Left lung (tissue), 10 donors: ENCODE results near the gene ALMS1. TPM values are rescaled to one million over a fixed set of nuclear protein-coding genes. Genes with fewer than 3 reads are reported as not detected.

Experiments used
- ATAC-seq: fragments of 200-7000 bp; cut with Tn5 transposase; one replicate; pipeline ENCODE4 v1.9.1; 2020; ENCODE audit warnings: moderate library complexity
- DNase-seq, 4 donors: peaks; one replicate each; pipeline ENCODE4 v3.0.0-alpha.2; 2013 to 2020
- H3K27ac ChIP-seq, 2 donors: fragments of 200-600 bp; sonication (generic) in 1 of 2; one replicate each; pipeline versions ENCODE4 v1.5.0 to v1.8.0; 2020 to 2021
- H3K27me3 ChIP-seq, 2 donors: fragments of 200-600 bp; sonication (generic) in 1 of 2; one replicate each; pipeline versions ENCODE4 v1.5.0 to v1.8.0; 2020 to 2021
- H3K36me3 ChIP-seq, 2 donors: fragments of 200-600 bp; sonication (generic) in 1 of 2; one replicate each; pipeline versions ENCODE4 v1.5.0 to v1.8.0; 2020 to 2021
- H3K4me1 ChIP-seq, 2 donors: fragments of 200-600 bp; one replicate each; pipeline ENCODE4 v1.8.0; 2021
- H3K4me3 ChIP-seq, 2 donors: fragments of 200-600 bp; sonication (generic) in 1 of 2; one replicate each; pipeline versions ENCODE4 v1.5.0 to v1.8.0; 2020 to 2021; ENCODE audit warnings: mild to moderate bottlenecking in 1 of 2
- H3K9me3 ChIP-seq, 2 donors: fragments of 200-600 bp; sonication (generic) in 1 of 2; one replicate each; pipeline versions ENCODE4 v1.5.0 to v1.8.0; 2020 to 2021
- intact Hi-C, 2 donors: fragments of 100-400 bp; cut with DNase I; formaldehyde crosslinking; loops; one replicate each; pipeline versions ENCODE4 v1.11.2 to v1.14.2; 2022
- polyA plus RNA-seq, 6 donors: library from polyadenylated mRNA; unstranded; fragments of 120-200 nt; gene quantifications; one replicate each; pipeline ENCODE4 v1.2.1, GENCODE V29; 2013; ENCODE audit not compliant: insufficient read length in 6 of 6
- total RNA-seq, 2 donors: library from RNA; stranded (reverse); fragmentation: NEBNext Ultra II Directional; extraction: Animal tissue kit (Norgen Biotek cat#: 25700); gene quantifications; one replicate each; pipeline ENCODE4 v1.2.1, GENCODE V29; 2021
- TF ChIP-seq, protein P1 (sequence below), 2 donors: fragments of 200-600 bp; sonication (generic) in 1 of 2; IDR thresholded peaks; one replicate each; pipeline versions ENCODE4 v1.5.0 to v1.8.0; 2021; ENCODE audit warnings: antibody characterized with exemption in 2 of 2
- donor health status: DM: no; HTN: yes; CAD: no.
- donor health status: DM: no; HTN: no; CAD: no.

The ALMS1 gene
- total and polyA plus RNA-seq, 8 donors = 16.4 to 46.0 (median 39.7) TPM

DNA sequence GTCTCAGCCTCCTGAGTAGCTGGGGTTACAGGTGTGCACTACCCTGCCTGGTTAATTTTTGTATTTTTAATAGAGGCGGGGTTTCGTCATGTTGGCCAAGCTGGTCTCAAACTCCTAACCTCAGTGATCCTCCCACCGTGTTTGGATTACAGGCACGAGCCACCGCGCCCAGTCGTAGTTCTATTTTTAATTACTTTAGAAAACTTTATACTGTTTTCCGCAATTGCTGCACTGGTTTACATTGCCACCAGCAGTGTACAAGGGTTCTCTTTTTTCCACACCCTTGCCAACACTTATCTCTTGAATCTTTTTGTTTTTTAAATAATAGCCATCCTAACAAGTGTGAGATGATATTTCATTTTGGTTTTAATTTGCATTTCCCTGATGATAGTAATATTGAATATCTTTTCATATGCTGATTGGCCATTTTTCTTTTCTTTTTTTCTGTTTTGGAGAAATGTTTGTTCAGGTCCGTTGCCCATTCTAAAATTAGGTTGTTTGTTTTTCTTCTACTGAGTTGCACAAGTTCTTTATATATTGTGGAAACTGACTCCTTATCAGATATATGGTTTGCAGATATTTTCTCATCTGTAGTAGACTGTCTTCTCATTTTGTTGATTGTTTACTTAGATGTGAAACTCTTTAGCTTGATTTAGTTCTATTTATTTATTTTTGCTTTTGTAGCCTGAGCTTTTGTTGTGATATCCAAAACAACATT lies 16.9 kb downstream of the ALMS1 start:
- DNase-seq (no peak), ATAC-seq (no peak)
- no peak overlapping the region for H3K27ac ChIP-seq
- intact Hi-C loops = no loop called here
- no peak overlapping the region for H3K4me3 ChIP-seq
- TF ChIP-seq, protein P1, sequence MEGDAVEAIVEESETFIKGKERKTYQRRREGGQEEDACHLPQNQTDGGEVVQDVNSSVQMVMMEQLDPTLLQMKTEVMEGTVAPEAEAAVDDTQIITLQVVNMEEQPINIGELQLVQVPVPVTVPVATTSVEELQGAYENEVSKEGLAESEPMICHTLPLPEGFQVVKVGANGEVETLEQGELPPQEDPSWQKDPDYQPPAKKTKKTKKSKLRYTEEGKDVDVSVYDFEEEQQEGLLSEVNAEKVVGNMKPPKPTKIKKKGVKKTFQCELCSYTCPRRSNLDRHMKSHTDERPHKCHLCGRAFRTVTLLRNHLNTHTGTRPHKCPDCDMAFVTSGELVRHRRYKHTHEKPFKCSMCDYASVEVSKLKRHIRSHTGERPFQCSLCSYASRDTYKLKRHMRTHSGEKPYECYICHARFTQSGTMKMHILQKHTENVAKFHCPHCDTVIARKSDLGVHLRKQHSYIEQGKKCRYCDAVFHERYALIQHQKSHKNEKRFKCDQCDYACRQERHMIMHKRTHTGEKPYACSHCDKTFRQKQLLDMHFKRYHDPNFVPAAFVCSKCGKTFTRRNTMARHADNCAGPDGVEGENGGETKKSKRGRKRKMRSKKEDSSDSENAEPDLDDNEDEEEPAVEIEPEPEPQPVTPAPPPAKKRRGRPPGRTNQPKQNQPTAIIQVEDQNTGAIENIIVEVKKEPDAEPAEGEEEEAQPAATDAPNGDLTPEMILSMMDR (IDR thresholded peaks at IDR 0.05) = no peak
- H3K4me1 ChIP-seq = no peaks in the 10 kb centered on the region
- H3K27me3 ChIP-seq = no peaks in the 10 kb centered on the region
- peaks cover 0 to 41% of the 10 kb centered on the region in 2 donors for H3K9me3 ChIP-seq
- H3K36me3 ChIP-seq = no peaks in the 10 kb centered on the region

DNA sequence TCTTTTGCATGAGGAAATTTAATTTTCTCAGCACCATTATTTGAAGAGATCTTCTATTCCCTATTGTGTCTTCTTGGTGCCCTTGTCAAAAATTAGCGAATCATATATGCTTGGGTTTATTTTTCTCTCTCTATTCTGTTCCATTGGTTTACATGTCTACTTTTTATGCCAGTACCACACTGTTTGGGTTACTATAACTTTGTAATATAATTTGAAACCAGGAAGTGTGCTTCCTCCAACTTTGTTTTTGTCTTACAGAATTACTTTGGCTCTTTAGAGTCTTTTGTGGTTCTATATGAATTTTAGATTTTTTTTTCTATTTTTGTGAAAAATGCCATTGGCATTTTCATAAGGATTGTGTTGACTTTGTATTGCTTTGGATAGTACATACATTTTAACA lies 17.6 kb downstream of the ALMS1 start:
- DNase-seq = no peak
- intact Hi-C loops = no loop called here
- H3K4me1 ChIP-seq = no peaks in the 10 kb centered on the region

DNA sequence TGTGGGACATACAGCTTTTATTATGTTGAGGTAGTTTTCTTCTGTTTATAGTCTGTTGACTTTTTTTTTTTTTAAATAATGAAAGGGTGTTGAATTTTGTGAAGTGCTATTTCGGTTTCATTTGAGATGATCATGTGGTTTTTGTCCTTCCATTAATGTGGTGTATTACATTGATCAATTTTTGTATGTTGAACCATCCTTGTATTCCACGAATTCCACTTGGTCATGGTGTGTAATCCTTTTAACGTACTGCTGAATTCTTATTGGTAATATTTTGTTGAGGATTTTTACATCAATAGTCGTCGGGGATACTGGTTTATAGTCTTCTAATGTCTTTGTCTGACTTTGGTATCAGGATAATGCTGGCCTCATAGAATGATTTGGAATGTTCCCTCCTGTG lies 18.8 kb downstream of the ALMS1 start:
- Histone ChIP-seq H3K4me3 (no peak overlapping the region), H3K9me3 (peaks cover 0 to 32% of the 10 kb centered on the region in 2 donors), H3K27me3 (no peaks in the 10 kb centered on the region), H3K27ac (no peak overlapping the region), H3K4me1 (no peaks in the 10 kb centered on the region), H3K36me3 (no peaks in the 10 kb centered on the region)
- no peak for DNase-seq
- TF ChIP-seq, protein P1 (IDR thresholded peaks at IDR 0.05) = no peak
- ATAC-seq = no peak
- intact Hi-C loops = no loop called here

More for the DNA sequence above, 17.6 kb downstream of the ALMS1 start:
- no peak overlapping the region for H3K27ac ChIP-seq
- H3K4me3 ChIP-seq = no peak overlapping the region
- H3K27me3 ChIP-seq = no peaks in the 10 kb centered on the region
- TF ChIP-seq, protein P1 (IDR thresholded peaks at IDR 0.05) = no peak
- H3K36me3 ChIP-seq = no peaks in the 10 kb centered on the region
- H3K9me3 ChIP-seq = peaks cover 0 to 41% of the 10 kb centered on the region in 2 donors
- no peak for ATAC-seq

GRCh38 chr2:73406996-73407395 lies 21.4 kb downstream of the ALMS1 start:
- TF ChIP-seq, protein P1 (IDR thresholded peaks at IDR 0.05) = no peak
- H3K9me3 ChIP-seq = peaks cover 0 to 30% of the 10 kb centered on the region in 2 donors
- DNase-seq (no peak), ATAC-seq (no peak)
- no peaks in the 10 kb centered on the region for H3K27me3 ChIP-seq
- no peaks in the 10 kb centered on the region for H3K36me3 ChIP-seq
- no peak overlapping the region for H3K27ac ChIP-seq
- H3K4me3 ChIP-seq = no peak overlapping the region
- intact Hi-C loops = no loop called here
- no peaks in the 10 kb centered on the region for H3K4me1 ChIP-seq

DNA sequence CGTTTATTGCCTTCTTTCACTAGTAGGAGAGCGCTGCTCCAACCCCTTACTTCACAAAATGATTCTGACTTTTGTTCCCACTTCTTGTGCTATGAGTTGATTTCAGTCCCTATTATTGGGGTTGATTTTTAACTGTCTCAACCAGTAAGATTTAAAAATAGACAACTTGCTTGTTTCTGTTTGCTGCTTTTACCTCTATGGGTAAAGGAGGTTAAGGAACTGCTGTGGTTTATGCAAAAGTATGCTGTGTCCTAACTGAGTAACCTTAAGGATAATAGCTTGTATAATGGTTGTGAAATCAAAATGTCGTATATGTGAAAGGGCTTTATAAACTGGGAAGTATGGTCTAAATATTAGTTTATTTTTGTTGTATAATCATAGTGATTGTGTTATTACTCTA lies 22.6 kb downstream of the ALMS1 start:
- DNase-seq = no peak
- no peak for ATAC-seq
- Histone ChIP-seq H3K9me3 (peaks cover 0 to 21% of the 10 kb centered on the region in 2 donors), H3K36me3 (no peaks in the 10 kb centered on the region), H3K27ac (no peak overlapping the region), H3K27me3 (no peaks in the 10 kb centered on the region), H3K4me3 (no peak overlapping the region), H3K4me1 (no peaks in the 10 kb centered on the region)
- TF ChIP-seq, protein P1 (IDR thresholded peaks at IDR 0.05) = no peak
- intact Hi-C loops = no loop called here
